ENCODE measurements around the gene STARD3.
A peak's percentile ranks its signal among the peaks of the same experiment; 100 is the strongest.

The STARD3 gene

DNA sequence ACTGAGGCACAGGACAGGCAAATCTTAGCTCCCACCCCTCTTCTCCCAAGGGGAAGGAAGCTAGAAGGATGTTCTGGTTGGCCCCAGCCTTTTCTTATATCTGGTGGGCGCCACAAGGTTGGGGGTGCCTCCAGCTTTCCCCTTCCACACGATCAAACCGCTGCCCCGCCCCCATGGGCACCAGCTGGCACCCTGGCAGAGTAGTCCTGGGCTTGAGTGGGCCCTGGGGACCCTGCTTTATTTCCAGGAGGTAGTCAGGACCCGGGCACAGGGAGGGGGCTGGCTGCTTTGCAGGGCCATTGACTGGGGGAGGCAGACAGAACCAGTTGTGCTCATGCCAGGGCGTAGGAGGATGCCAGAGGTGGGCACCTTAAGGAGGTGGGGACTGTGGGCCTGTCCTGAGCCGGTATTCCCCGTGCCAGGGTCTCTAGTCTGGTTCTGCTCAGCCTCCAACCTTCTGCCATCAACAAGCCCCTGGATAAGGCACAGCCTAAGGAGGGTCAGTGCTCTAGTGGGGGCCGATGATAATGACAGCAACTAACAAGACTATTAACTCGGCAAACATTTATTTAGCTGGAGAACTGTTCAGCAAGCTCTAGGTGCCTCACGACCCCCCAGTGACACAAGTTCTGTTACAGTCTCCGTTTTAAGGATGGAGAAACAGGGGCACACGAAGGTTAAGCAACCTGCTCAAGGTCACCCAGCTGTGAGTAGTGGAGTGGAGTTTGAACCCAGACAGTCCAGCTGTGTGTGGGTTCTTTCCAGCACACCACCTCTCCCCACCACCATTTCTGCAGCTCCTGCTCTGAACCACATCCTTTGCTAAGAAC, 17.8 kb upstream of the STARD3 start:
- no peak overlapping the region for H4K91ac ChIP-seq (ENCODE audit: low read depth, low read length)
- H3K36me3 ChIP-seq (ENCODE audit: control insufficient read depth in 1 of 2, insufficient read depth in 2 of 2, low read length in 2 of 2), result no peaks in the 10 kb centered on the region
- H2AK5ac ChIP-seq (ENCODE audit: low read length), result no peak overlapping the region
- WGBS (ENCODE audit: extremely low coverage, insufficient coverage, insufficient read length), result no CpG with 5 or more reads among the region's 13 CpGs
- no peak overlapping the region for H4K12ac ChIP-seq (ENCODE audit: low read depth, low read length)
- H2BK120ac ChIP-seq (ENCODE audit: insufficient read depth, low read length, poor library complexity), result no peak overlapping the region
- no peaks in the 10 kb centered on the region for H3K79me1 ChIP-seq (ENCODE audit: low read length)
- H3K23ac ChIP-seq (ENCODE audit: low read length), result no peak overlapping the region
- H3K4me3 ChIP-seq (ENCODE audit: low read depth, low read length), result no peak overlapping the region
- H3K18ac ChIP-seq (ENCODE audit: low read length), result no peak overlapping the region
- no peak overlapping the region for H3K4ac ChIP-seq (ENCODE audit: low read depth, low read length)
- H3K27ac ChIP-seq (ENCODE audit: low read depth, low read length), result no peak overlapping the region
- H3K27me3 ChIP-seq (ENCODE audit: insufficient read depth, low read length), result peaks cover 43% of the 10 kb centered on the region
- no peak overlapping the region for H3K14ac ChIP-seq (ENCODE audit: low read length)
- DNase-seq, result no peak
- H3K9me3 ChIP-seq (ENCODE audit: insufficient read depth, low read depth, low read length), result peaks cover 3% of the 10 kb centered on the region
- H3K9ac ChIP-seq (ENCODE audit: low read length), result no peak overlapping the region
- H3K4me1 ChIP-seq (ENCODE audit: control insufficient read depth in 1 of 2, insufficient read depth in 2 of 2, low read length in 2 of 2), result peaks cover 2 to 3% of the 10 kb centered on the region in 2 experiments
- H2AFZ ChIP-seq (ENCODE audit: insufficient read depth, low read length, poor library complexity), result no peak overlapping the region
- no peak overlapping the region for H2BK12ac ChIP-seq (ENCODE audit: low read length)
- no peak overlapping the region for H3K4me2 ChIP-seq (ENCODE audit: low read length)
- no peak overlapping the region for H4K8ac ChIP-seq (ENCODE audit: low read depth, low read length)
- H3K79me2 ChIP-seq (ENCODE audit: control insufficient read depth, insufficient read depth, low read length, poor library complexity), result no peaks in the 10 kb centered on the region
- H2BK5ac ChIP-seq (ENCODE audit: low read depth, low read length, poor library complexity), result no peak overlapping the region

DNA sequence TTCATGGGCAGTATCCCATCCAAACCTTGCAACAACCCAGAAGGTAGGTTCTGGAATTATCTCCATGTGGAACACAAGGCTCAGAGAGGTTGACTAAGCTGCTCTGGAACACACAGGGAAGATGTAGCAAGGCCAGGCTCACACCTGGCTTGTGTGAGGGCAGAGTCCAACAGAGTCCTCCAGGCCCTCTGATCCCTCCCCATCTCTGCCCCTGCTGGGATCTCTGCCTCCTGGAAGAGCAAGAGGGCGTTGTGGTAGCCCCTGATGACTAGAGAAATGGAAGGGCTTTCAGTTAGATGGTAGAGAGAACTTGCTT, 17.2 kb upstream of the STARD3 start:
- H3K4me2 ChIP-seq (ENCODE audit: low read length), result no peak overlapping the region
- H2BK5ac ChIP-seq (ENCODE audit: low read depth, low read length, poor library complexity), result no peak overlapping the region
- H3K4me1 ChIP-seq (ENCODE audit: control insufficient read depth in 1 of 2, insufficient read depth in 2 of 2, low read length in 2 of 2), result peaks cover 2 to 3% of the 10 kb centered on the region in 2 experiments
- no peaks in the 10 kb centered on the region for H3K79me2 ChIP-seq (ENCODE audit: control insufficient read depth, insufficient read depth, low read length, poor library complexity)
- no peak overlapping the region for H2BK120ac ChIP-seq (ENCODE audit: insufficient read depth, low read length, poor library complexity)
- H3K18ac ChIP-seq (ENCODE audit: low read length), result no peak overlapping the region
- H3K23ac ChIP-seq (ENCODE audit: low read length), result no peak overlapping the region
- no peak overlapping the region for H3K4me3 ChIP-seq (ENCODE audit: low read depth, low read length)
- H3K27ac ChIP-seq (ENCODE audit: low read depth, low read length), result no peak overlapping the region
- H2AFZ ChIP-seq (ENCODE audit: insufficient read depth, low read length, poor library complexity), result no peak overlapping the region
- no peak overlapping the region for H3K4ac ChIP-seq (ENCODE audit: low read depth, low read length)
- H3K14ac ChIP-seq (ENCODE audit: low read length), result no peak overlapping the region
- peaks cover 3% of the 10 kb centered on the region for H3K9me3 ChIP-seq (ENCODE audit: insufficient read depth, low read depth, low read length)
- H2AK5ac ChIP-seq (ENCODE audit: low read length), result no peak overlapping the region
- no peaks in the 10 kb centered on the region for H3K79me1 ChIP-seq (ENCODE audit: low read length)
- no peak overlapping the region for H4K12ac ChIP-seq (ENCODE audit: low read depth, low read length)
- no peak overlapping the region for H4K8ac ChIP-seq (ENCODE audit: low read depth, low read length)
- no peak for DNase-seq
- H3K27me3 ChIP-seq (ENCODE audit: insufficient read depth, low read length), result peaks cover 40% of the 10 kb centered on the region
- no CpG with 5 or more reads among the region's 1 CpG for WGBS (ENCODE audit: extremely low coverage, insufficient coverage, insufficient read length)
- no peak overlapping the region for H2BK12ac ChIP-seq (ENCODE audit: low read length)
- H3K9ac ChIP-seq (ENCODE audit: low read length), result no peak overlapping the region
- H4K91ac ChIP-seq (ENCODE audit: low read depth, low read length), result no peak overlapping the region
- no peaks in the 10 kb centered on the region for H3K36me3 ChIP-seq (ENCODE audit: control insufficient read depth in 1 of 2, insufficient read depth in 2 of 2, low read length in 2 of 2)

DNA sequence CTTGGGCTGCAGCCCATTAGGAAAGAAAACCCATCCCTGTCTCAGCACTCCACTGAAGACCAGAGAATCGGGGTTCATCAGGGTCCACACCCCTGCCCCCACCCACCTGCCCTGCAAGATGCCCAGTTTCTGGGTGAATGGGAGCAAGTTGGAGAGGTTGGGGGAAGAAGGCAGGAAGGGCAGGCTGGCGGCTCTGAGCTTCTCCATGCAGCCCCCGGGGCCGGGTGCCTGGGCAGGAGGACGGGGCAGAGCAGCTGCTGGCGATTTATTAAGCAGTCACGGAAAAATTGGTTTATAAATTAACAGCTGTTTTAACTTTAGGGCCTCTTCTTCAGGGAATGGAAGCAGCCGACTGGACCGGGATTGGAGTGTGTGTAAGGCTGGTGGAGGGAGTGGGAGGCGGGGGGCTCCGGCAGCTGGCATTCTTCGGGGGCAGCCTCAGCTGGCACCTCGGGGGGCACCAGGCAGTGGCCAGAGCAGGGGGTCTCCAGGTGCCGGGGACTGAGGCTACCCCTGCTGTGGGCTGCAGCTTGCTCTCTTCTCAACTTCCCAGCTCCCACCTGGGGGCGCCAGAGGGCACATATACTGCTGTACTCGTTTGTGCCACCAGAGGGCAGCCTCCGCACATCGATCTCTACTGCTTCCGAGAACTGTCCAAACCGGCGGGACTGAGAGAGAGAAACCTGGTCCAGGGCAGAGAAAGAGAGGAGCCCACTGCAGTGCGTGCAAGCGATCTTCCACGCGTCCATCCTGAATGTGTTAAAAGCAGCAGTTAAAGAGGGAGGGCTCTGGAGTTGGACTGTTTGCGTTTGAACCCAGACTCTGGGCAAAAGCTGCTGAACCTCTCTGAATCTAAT, 15.2 kb upstream of the STARD3 start:
- H2BK5ac ChIP-seq (ENCODE audit: low read depth, low read length, poor library complexity), result no peak overlapping the region
- no peak overlapping the region for H4K8ac ChIP-seq (ENCODE audit: low read depth, low read length)
- H3K14ac ChIP-seq (ENCODE audit: low read length), result no peak overlapping the region
- no peaks in the 10 kb centered on the region for H3K36me3 ChIP-seq (ENCODE audit: control insufficient read depth in 1 of 2, insufficient read depth in 2 of 2, low read length in 2 of 2)
- H4K12ac ChIP-seq (ENCODE audit: low read depth, low read length), result no peak overlapping the region
- H3K9ac ChIP-seq (ENCODE audit: low read length), result no peak overlapping the region
- H2AFZ ChIP-seq (ENCODE audit: insufficient read depth, low read length, poor library complexity), result no peak overlapping the region
- H3K27ac ChIP-seq (ENCODE audit: low read depth, low read length), result no peak overlapping the region
- H2BK12ac ChIP-seq (ENCODE audit: low read length), result no peak overlapping the region
- H3K4ac ChIP-seq (ENCODE audit: low read depth, low read length), result no peak overlapping the region
- no CpG with 5 or more reads among the region's 26 CpGs for WGBS (ENCODE audit: extremely low coverage, insufficient coverage, insufficient read length)
- no peak overlapping the region for H3K18ac ChIP-seq (ENCODE audit: low read length)
- no peaks in the 10 kb centered on the region for H3K79me1 ChIP-seq (ENCODE audit: low read length)
- no peak overlapping the region for H3K4me3 ChIP-seq (ENCODE audit: low read depth, low read length)
- H3K9me3 ChIP-seq (ENCODE audit: insufficient read depth, low read depth, low read length), result peaks cover 3% of the 10 kb centered on the region
- no peak overlapping the region for H3K23ac ChIP-seq (ENCODE audit: low read length)
- no peak overlapping the region for H2BK120ac ChIP-seq (ENCODE audit: insufficient read depth, low read length, poor library complexity)
- no peaks in the 10 kb centered on the region for H3K79me2 ChIP-seq (ENCODE audit: control insufficient read depth, insufficient read depth, low read length, poor library complexity)
- no peak overlapping the region for H2AK5ac ChIP-seq (ENCODE audit: low read length)
- peaks cover 48% of the 10 kb centered on the region for H3K27me3 ChIP-seq (ENCODE audit: insufficient read depth, low read length)
- H3K4me2 ChIP-seq (ENCODE audit: low read length), result peak overlapping the region; percentile 9
- DNase-seq, result peak; percentile 81 to 94
- H3K4me1 ChIP-seq (ENCODE audit: control insufficient read depth in 1 of 2, insufficient read depth in 2 of 2, low read length in 2 of 2), result peaks cover 2 to 3% of the 10 kb centered on the region in 2 experiments
- no peak overlapping the region for H4K91ac ChIP-seq (ENCODE audit: low read depth, low read length)

DNA sequence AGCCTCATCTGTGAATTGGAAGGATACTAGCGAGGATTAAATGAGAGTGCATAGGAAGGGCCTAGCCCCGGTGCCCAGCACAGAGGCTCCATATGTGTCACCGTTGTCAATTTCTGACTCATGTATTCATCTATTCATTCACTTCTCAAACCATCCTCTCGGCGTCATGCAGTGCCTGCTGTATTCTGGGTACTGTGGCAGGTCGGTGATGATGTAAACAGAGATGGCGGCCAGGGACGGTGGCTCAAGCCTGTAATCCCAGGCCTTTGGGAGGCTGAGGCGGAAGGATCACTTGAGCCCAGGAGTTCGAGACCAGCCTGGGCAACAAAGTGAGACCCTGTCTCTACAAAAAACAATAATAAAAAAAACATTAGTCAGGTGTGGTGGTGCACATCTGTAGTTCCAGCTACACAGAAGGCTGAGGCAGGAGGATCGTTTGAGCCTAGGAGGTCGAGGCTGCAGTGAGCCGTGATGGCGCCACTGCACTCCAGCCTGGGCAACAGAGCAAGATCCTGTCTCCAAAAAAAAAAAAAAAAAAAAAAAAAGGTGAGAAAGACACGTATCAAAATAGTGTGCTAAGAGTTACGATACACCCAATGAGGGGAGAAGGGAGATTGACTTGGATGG, 14.5 kb upstream of the STARD3 start:
- no peak overlapping the region for H3K23ac ChIP-seq (ENCODE audit: low read length)
- H3K79me1 ChIP-seq (ENCODE audit: low read length), result no peaks in the 10 kb centered on the region
- no peak overlapping the region for H3K27ac ChIP-seq (ENCODE audit: low read depth, low read length)
- no CpG with 5 or more reads among the region's 16 CpGs for WGBS (ENCODE audit: extremely low coverage, insufficient coverage, insufficient read length)
- no peak overlapping the region for H3K4me3 ChIP-seq (ENCODE audit: low read depth, low read length)
- H3K4me1 ChIP-seq (ENCODE audit: control insufficient read depth in 1 of 2, insufficient read depth in 2 of 2, low read length in 2 of 2), result peaks cover 2 to 6% of the 10 kb centered on the region in 2 experiments
- H3K79me2 ChIP-seq (ENCODE audit: control insufficient read depth, insufficient read depth, low read length, poor library complexity), result no peaks in the 10 kb centered on the region
- no peak overlapping the region for H2AK5ac ChIP-seq (ENCODE audit: low read length)
- DNase-seq, result no peak
- H3K4me2 ChIP-seq (ENCODE audit: low read length), result peak overlapping the region; percentile 9
- no peak overlapping the region for H4K8ac ChIP-seq (ENCODE audit: low read depth, low read length)
- no peak overlapping the region for H2BK5ac ChIP-seq (ENCODE audit: low read depth, low read length, poor library complexity)
- H3K36me3 ChIP-seq (ENCODE audit: control insufficient read depth in 1 of 2, insufficient read depth in 2 of 2, low read length in 2 of 2), result no peaks in the 10 kb centered on the region
- H2AFZ ChIP-seq (ENCODE audit: insufficient read depth, low read length, poor library complexity), result no peak overlapping the region
- no peak overlapping the region for H4K12ac ChIP-seq (ENCODE audit: low read depth, low read length)
- H3K9me3 ChIP-seq (ENCODE audit: insufficient read depth, low read depth, low read length), result peaks cover 2% of the 10 kb centered on the region
- H3K27me3 ChIP-seq (ENCODE audit: insufficient read depth, low read length), result peaks cover 47% of the 10 kb centered on the region
- H3K18ac ChIP-seq (ENCODE audit: low read length), result no peak overlapping the region
- no peak overlapping the region for H3K9ac ChIP-seq (ENCODE audit: low read length)
- H3K14ac ChIP-seq (ENCODE audit: low read length), result no peak overlapping the region
- H2BK12ac ChIP-seq (ENCODE audit: low read length), result no peak overlapping the region
- H3K4ac ChIP-seq (ENCODE audit: low read depth, low read length), result no peak overlapping the region
- no peak overlapping the region for H4K91ac ChIP-seq (ENCODE audit: low read depth, low read length)
- H2BK120ac ChIP-seq (ENCODE audit: insufficient read depth, low read length, poor library complexity), result no peak overlapping the region
